GM21529 (cell line): Measurements from ENCODE around the gene ZNF208.
"Not testable (repeated sequence)": the region's sequence is repeated elsewhere in the genome, so short reads cannot be mapped to it uniquely, and the experiment has no call there.

ENCODE experiments used
- ATAC-seq: cut with Tn5 transposase; IDR thresholded peaks from one replicate; pipeline ENCODE4 v1.9.1; 2021; ENCODE audit not compliant: unreplicated experiment

Gene ZNF208

GRCh38 chr19:22010437-22011143, at the start of gene ZNF208:
Gene ZNF208, minus strand, starts transcription at chr19:22010943. Its CDS starts 149 bp downstream, at chr19:22010794.
- not testable (repeated sequence) for ATAC-seq

GRCh38 chr19:22052644-22053013, 41.9 kb upstream of the ZNF208 start:
- ATAC-seq, result peak; percentile 31

- not testable (repeated sequence) for ATAC-seq
Measured at GRCh38 chr19:22041151-22041550, 30.4 kb upstream of the ZNF208 start.

GRCh38 chr19:22030680-22031079, 19.9 kb upstream of the ZNF208 start:
- no peak for ATAC-seq

DNA sequence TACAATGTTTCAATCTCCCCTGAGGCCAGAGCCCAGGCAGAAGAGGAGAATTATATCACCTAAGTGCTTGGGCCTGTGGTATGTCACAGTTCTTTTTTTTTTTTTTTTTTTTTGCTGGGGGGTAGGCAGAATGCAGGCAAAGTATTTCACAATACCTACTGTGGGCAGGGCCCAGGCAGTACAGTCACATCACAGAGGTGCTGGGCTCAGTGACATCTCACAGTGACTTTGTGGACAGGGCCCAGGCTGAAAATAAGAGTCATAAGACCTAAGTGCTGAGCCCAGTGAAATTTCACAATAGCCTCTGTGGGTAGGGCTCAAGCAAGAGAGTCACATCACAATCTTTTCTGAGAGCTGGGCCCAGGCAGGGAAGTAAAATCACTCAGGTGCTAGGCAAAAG, 15.9 kb upstream of the ZNF208 start:
- ATAC-seq, result no peak

DNA sequence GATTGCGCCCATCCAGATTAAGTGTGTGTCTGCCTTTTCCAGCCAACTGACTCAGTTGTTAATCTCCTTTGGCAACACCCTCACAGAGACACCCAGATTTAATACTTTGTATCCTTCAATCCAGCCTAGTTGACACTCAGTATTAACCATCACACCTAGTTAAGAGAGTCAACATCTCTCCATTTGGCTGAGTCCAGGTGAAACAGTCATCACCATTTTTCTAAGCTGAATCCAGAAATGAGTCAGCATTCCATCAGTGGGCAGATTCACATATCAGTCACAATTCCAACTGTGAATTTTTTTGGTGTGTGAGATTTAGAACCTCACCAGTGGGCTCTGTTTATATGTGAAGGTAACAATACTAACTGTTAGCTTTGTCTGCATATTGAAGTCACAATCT, 14.8 kb upstream of the ZNF208 start:
- not testable (repeated sequence) for ATAC-seq

DNA sequence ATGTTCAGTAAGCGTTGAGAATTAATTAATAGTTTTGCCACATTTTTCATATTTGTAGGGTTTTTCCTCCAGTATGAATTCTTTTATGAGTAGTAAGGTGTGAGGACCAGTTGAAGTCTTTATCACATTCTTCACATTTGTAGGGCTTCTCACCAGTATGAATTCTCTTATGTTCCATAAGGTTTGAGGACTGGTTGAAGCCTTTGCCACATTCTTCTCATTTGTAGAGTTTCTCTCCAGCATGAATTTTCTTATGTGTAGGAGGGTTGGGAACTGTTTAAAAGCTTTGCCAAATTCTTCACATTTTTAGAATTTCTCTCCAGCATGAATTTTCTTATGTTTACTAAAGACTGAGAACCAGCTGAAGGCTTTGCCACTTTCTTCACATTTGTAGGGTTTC, 40.3 kb downstream of the ZNF208 start:
- no peak for ATAC-seq

DNA sequence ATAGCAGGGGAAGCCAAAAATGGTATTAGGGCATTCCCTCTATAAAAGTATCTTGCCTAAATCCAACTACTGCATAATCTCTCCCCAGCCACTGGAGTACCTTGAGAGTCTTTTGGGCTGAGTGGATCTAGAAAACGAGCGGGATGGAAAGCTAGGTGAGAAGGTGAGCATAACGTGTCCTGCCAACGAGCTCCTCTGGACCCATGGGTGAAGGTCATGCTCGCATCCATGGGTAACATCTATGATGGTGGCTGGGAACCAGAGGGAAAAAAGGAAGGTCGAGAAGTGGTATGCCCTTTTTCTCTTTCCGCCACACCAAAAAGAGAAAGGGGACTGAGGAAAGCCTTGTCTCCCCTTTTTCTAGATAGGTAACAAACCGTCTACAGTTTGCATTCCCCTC, 63.0 kb downstream of the ZNF208 start:
- no peak for ATAC-seq

DNA sequence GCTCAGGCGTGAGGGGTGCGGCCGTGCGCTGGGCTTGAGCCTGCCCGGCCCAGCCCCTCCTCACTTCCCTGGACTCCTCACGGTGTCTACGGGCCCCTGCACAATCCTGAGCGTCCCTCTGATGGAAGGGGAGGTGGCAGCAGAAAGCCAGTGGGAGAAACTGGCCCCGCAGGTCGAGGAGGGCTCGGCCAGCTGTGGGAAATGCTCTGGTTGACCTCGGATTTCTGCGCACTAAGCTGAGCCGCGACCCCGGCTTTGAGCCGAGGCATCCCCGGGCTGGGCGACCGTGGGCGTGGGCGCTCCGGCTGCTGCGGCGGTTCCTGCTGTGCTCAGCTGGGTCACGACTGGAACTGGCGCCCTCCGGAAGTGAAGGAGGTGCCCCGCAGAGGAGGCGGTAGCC, 70.1 kb downstream of the ZNF208 start:
- ATAC-seq, result no peak

- no peak for ATAC-seq
Measured at GRCh38 chr19:21934593-21934992, 76.2 kb downstream of the ZNF208 start.

DNA sequence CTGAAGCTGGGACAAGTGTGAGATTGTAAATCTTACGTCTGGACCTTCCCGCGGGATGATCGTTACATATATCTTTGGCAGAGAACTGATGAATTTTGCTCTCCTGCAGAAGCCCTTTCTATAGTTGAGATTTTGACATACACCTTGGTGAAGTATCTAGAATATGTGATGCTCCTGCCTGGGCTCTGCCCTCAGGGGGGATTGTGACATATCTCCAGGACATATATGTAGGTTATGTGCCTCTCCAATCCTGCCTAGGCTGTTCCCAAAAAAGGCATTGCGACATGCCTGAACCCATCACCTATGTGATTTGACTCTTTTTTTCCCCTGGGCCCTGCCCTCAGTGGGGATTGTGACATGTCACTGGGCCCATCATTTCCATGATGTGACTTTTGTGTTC, 76.6 kb downstream of the ZNF208 start:
- no peak for ATAC-seq

DNA sequence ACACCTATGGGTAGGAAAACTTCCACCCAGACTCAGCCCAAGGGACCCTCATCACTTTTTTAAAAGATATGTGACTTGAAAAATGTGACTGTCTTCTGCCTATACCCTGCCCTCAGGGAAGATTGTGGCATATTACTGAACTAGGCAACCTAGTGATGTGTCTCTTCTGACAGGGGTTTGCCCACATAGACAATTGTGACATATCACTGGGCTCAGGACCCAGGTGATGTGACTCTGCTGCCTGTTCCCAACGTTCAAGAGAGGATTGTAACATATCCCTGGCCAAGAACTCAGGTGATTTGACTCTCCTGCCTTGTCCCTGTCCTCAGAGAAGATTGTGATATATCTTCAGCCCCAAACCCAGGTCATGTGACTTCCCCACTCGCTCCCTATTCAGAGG, 88.5 kb downstream of the ZNF208 start:
- no peak for ATAC-seq

GRCh38 chr19:21921691-21922180, 89.0 kb downstream of the ZNF208 start:
- no peak for ATAC-seq

GRCh38 chr19:21915411-21915810, 95.3 kb downstream of the ZNF208 start:
- no peak for ATAC-seq

- no peak for ATAC-seq
Measured at GRCh38 chr19:21912654-21913053, 98.1 kb downstream of the ZNF208 start.

GRCh38 chr19:21910318-21910717, 100.4 kb downstream of the ZNF208 start:
- no peak for ATAC-seq

GRCh38 chr19:21908066-21908465, 102.7 kb downstream of the ZNF208 start:
- no peak for ATAC-seq

- no peak for ATAC-seq
Measured at GRCh38 chr19:21907516-21907915, 103.2 kb downstream of the ZNF208 start.

GRCh38 chr19:21902571-21902970, 108.2 kb downstream of the ZNF208 start:
- no peak for ATAC-seq

GRCh38 chr19:21901861-21902260, 108.9 kb downstream of the ZNF208 start:
- ATAC-seq, result no peak

DNA sequence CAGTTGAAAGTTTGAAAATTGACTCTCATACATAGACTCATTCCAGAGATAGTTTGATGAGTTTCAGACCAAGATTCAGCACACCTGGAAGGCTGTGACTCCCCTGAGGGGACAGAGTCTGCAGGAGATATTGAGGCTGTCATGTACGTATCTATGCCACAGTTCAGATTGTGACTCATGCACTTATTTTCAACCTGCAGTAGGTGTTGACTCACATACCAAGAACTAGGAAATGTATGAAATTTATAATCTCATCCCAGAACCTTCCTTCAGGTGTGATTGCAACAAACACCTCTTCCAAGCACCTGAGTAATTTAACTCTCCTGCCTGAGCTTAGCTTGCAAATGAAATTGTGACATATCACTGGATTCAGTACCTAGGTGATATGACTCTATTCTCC, 110.3 kb downstream of the ZNF208 start:
- ATAC-seq, result no peak

- ATAC-seq, result no peak
Measured at GRCh38 chr19:21891086-21891485, 119.7 kb downstream of the ZNF208 start.

- ATAC-seq, result not testable (repeated sequence)
Measured at GRCh38 chr19:21890017-21890416, 120.7 kb downstream of the ZNF208 start.
